ENCODE measurements around the gene EYA2. TPM values are rescaled to one million over a fixed set of nuclear protein-coding genes. Genes with fewer than 3 reads are reported as not detected.

EYA2 gene
- total and polyA plus RNA-seq, 2 of the 4 experiments (the other 2 are of a cell fraction): 2.3 to 5.4 TPM

- peaks cover 4% of the 10 kb centered on the region; the same call in 1 of the 2 replicates for H4K20me1 ChIP-seq (ENCODE audit: insufficient read depth, low read length)
- H2AFZ ChIP-seq (replicated peaks; ENCODE audit: low read length, poor library complexity): no peak overlapping the region
- no peak overlapping the region for H2AK5ac ChIP-seq (ENCODE audit: low read depth, low read length)
- dilution Hi-C loops (cut with HindIII; ENCODE audit: low sequenced_read_pairs, unreplicated experiment): no loop called here
- H2AK9ac ChIP-seq (replicated peaks; ENCODE audit: low read depth, low read length, poor library complexity): no peak overlapping the region
- H3K27me3 ChIP-seq (ENCODE audit: control insufficient read depth, insufficient read depth, low read length): no peaks in the 10 kb centered on the region
- POLR2A ChIA-PET (ENCODE audit: unreplicated experiment): no interaction called here
- no peak overlapping the region for H3K9ac ChIP-seq (ENCODE audit: low read depth, low read length)
- no peak overlapping the region for H3K4me3 ChIP-seq (ENCODE audit: insufficient read depth, low read depth, low read length)
- DNase-seq (no peak), ATAC-seq (ENCODE audit: low read depth) (no peak)
- BruUV-seq (replicated peaks): no TSS peak
- H3K4me2 ChIP-seq (ENCODE audit: low read depth, low read length): no peak overlapping the region
- no peak overlapping the region for H2BK120ac ChIP-seq (ENCODE audit: low read depth, low read length)
- CTCF ChIA-PET: no interaction called here
- H3K27ac ChIP-seq (ENCODE audit: insufficient read depth, low read length): no peak overlapping the region
- peaks cover 9% of the 10 kb centered on the region for H3K4me1 ChIP-seq (ENCODE audit: control insufficient read depth, insufficient read depth, low read length)
- no peak overlapping the region for H2BK15ac ChIP-seq (ENCODE audit: low read depth, low read length)
- H3K4ac ChIP-seq (ENCODE audit: low read depth, low read length): no peak overlapping the region
- H3K79me1 ChIP-seq (ENCODE audit: low read depth in 1 of 2, low read length in 2 of 2): peaks cover 0 to 5% of the 10 kb centered on the region in 2 experiments; a peak in 1 of 4 replicates
- H3K9me1 ChIP-seq (ENCODE audit: insufficient read depth, low read length): no peaks in the 10 kb centered on the region; the same call in none of the 2 replicates
- no peak overlapping the region for H3K23ac ChIP-seq (ENCODE audit: low read depth, low read length)
- H3K56ac ChIP-seq (ENCODE audit: extremely low read depth, insufficient read depth, low read length): no peak overlapping the region
- in situ Hi-C loops (cut with MboI; ENCODE audit: low sequenced_read_pairs): no loop called here
- H3K18ac ChIP-seq (ENCODE audit: low read depth, low read length): no peak overlapping the region
- no peak overlapping the region for H2BK5ac ChIP-seq (ENCODE audit: low read depth, low read length, poor library complexity, severe bottlenecking)
- no peak overlapping the region for H4K5ac ChIP-seq (ENCODE audit: low read depth, low read length)
- intact Hi-C loops (cut with micrococcal nuclease): no loop called here
- H4K91ac ChIP-seq (ENCODE audit: insufficient read depth, low read depth, low read length): no peak overlapping the region
- no peak overlapping the region for H3K14ac ChIP-seq (replicated peaks; ENCODE audit: low read depth, low read length)
- no peak for TF ChIP-seq RCOR1 (IDR thresholded peaks at IDR 0.05; ENCODE audit: insufficient replicate concordance, low read length)
- TF ChIP-seq CHD1 (IDR thresholded peaks at IDR 0.05; ENCODE audit: low read depth, low read length): no peak
- no peak for TF ChIP-seq MAZ (IDR thresholded peaks at IDR 0.05; ENCODE audit: borderline replicate concordance, low read depth, low read length)
- TF ChIP-seq RFX5 (IDR thresholded peaks at IDR 0.05; ENCODE audit: low read depth, low read length): no peak
- no peak for TF ChIP-seq USF2 (IDR thresholded peaks at IDR 0.05; ENCODE audit: low read depth, low read length)
- TF ChIP-seq ELK1 (IDR thresholded peaks at IDR 0.05; ENCODE audit: borderline replicate concordance, low read depth, low read length): no peak
- no peak for TF ChIP-seq CEBPB (IDR thresholded peaks at IDR 0.05; ENCODE audit: low read depth, low read length)
- TF ChIP-seq MAFK (IDR thresholded peaks at IDR 0.05; ENCODE audit: low read depth, low read length): no peak
- no peak for TF ChIP-seq RAD21 (IDR thresholded peaks at IDR 0.05; ENCODE audit: low read length)
- WGBS, 2 experiments (ENCODE audit: extremely low coverage in 2 of 2, insufficient read length in 1 of 2): 83% methylated on average over 3 of the region's 5 CpGs; no CpG with 5 or more reads in 1 of the 2 experiments
- 0 out of 2 replicates have a peak, but pooled peaks cover 2% of the 10 kb centered on the region for H3K9me3 ChIP-seq (ENCODE audit: control insufficient read depth, insufficient read depth, low read length)
- H4K8ac ChIP-seq (ENCODE audit: low read depth in 2 of 2, low read length in 2 of 2): no peak overlapping the region
- no peak overlapping the region for H2BK20ac ChIP-seq (ENCODE audit: low read depth, low read length)
- H3K36me3 ChIP-seq (ENCODE audit: control insufficient read depth, insufficient read depth, low read length): no peaks in the 10 kb centered on the region
Measured at GRCh38 chr20:46913329-46914044, 18.8 kb downstream of the EYA2 start.

Data from IMR-90 (cell line).